Measurements from ENCODE around the gene MAJIN.

MAJIN gene

GRCh38 chr11:65002706-65003105, 30.8 kb upstream of the MAJIN start:
- no peak for DNase-seq (ENCODE audit: low read depth, low spot score)
- in situ Hi-C loops (cut with HindIII; ENCODE audit: low sequenced_read_pairs) = no loop called here
- no peak for TF ChIP-seq CTCF (IDR thresholded peaks at IDR 0.05; ENCODE audit: low read depth, low read length)
- no peak overlapping the region for H3K4me3 ChIP-seq (ENCODE audit: low read depth, low read length)

- TF ChIP-seq CTCF (IDR thresholded peaks at IDR 0.05; ENCODE audit: low read depth, low read length) = no peak
- no peak for DNase-seq (ENCODE audit: low read depth, low spot score)
- in situ Hi-C loops (cut with HindIII; ENCODE audit: low sequenced_read_pairs) = no loop called here
- no peak overlapping the region for H3K4me3 ChIP-seq (ENCODE audit: low read depth, low read length)
Measured at GRCh38 chr11:64999478-64999877, 27.6 kb upstream of the MAJIN start.

- no peak for TF ChIP-seq CTCF (IDR thresholded peaks at IDR 0.05; ENCODE audit: low read depth, low read length)
- no peak overlapping the region for H3K4me3 ChIP-seq (ENCODE audit: low read depth, low read length)
- in situ Hi-C loops (cut with HindIII; ENCODE audit: low sequenced_read_pairs) = no loop called here
- no peak for DNase-seq (ENCODE audit: low read depth, low spot score)
Measured at GRCh38 chr11:64998690-64999431, 27.0 kb upstream of the MAJIN start.

GRCh38 chr11:64998141-64998540, 26.2 kb upstream of the MAJIN start:
- no peak for DNase-seq (ENCODE audit: low read depth, low spot score)
- TF ChIP-seq CTCF (IDR thresholded peaks at IDR 0.05; ENCODE audit: low read depth, low read length) = no peak
- in situ Hi-C loops (cut with HindIII; ENCODE audit: low sequenced_read_pairs) = no loop called here
- H3K4me3 ChIP-seq (ENCODE audit: low read depth, low read length) = no peak overlapping the region

GRCh38 chr11:64996710-64997380, 24.9 kb upstream of the MAJIN start, which contains the start of gene BATF2:
Gene BATF2 (minus strand): TSS chr11:64996971. CDS start chr11:64996914, 57 bp downstream.
- DNase-seq (ENCODE audit: low read depth, low spot score) = peak; percentile 39
- peak; percentile 47 for TF ChIP-seq CTCF (IDR thresholded peaks at IDR 0.05; ENCODE audit: low read depth, low read length)
- in situ Hi-C loops (cut with HindIII; ENCODE audit: low sequenced_read_pairs) = no loop called here
- no peak within 1 kb of the TSS for H3K4me3 ChIP-seq (ENCODE audit: low read depth, low read length)

- TF ChIP-seq CTCF (IDR thresholded peaks at IDR 0.05; ENCODE audit: low read depth, low read length) = no peak
- in situ Hi-C loops (cut with HindIII; ENCODE audit: low sequenced_read_pairs) = no loop called here
- DNase-seq (ENCODE audit: low read depth, low spot score) = no peak
- H3K4me3 ChIP-seq (ENCODE audit: low read depth, low read length) = no peak overlapping the region
Measured at GRCh38 chr11:64996327-64996709, 24.4 kb upstream of the MAJIN start.

Data from astrocyte of the spinal cord (primary cell).